Adipocyte (in vitro differentiated cells): ENCODE measurements around the gene ACTN1.

ENCODE experiments used
- DNase-seq: peaks from one replicate; pipeline ENCODE4 v3.0.0-alpha.2; 2015; ENCODE audit warnings: low read depth
- H3K27me3 ChIP-seq: replicated peaks from 2 replicates; pipeline ENCODE4 v1.7.0; 2013; ENCODE audit warnings: mild to moderate bottlenecking, low read length, moderate library complexity; ENCODE audit not compliant: control insufficient read depth, insufficient read depth
- H3K36me3 ChIP-seq: 2 replicates; pipeline ENCODE4 v1.7.0; 2013; ENCODE audit warnings: low read length, mild to moderate bottlenecking, moderate library complexity; ENCODE audit not compliant: control insufficient read depth, insufficient read depth, severe bottlenecking
- H3K4me1 ChIP-seq: 2 replicates; pipeline ENCODE4 v1.7.0; 2013; ENCODE audit warnings: mild to moderate bottlenecking, low read length, moderate library complexity; ENCODE audit not compliant: control insufficient read depth, insufficient read depth
- H3K4me3 ChIP-seq: 2 replicates; pipeline ENCODE4 v1.7.0; 2013; ENCODE audit warnings: mild to moderate bottlenecking, low read length, moderate library complexity
- H3K9ac ChIP-seq: 2 replicates; pipeline ENCODE4 v1.7.0; 2013; ENCODE audit warnings: mild to moderate bottlenecking, low read length, moderate library complexity
- H3K9me3 ChIP-seq: 2 replicates; pipeline ENCODE4 v1.7.0; 2013; ENCODE audit warnings: mild to moderate bottlenecking, low read length, moderate library complexity; ENCODE audit not compliant: control insufficient read depth

ACTN1 gene

DNA sequence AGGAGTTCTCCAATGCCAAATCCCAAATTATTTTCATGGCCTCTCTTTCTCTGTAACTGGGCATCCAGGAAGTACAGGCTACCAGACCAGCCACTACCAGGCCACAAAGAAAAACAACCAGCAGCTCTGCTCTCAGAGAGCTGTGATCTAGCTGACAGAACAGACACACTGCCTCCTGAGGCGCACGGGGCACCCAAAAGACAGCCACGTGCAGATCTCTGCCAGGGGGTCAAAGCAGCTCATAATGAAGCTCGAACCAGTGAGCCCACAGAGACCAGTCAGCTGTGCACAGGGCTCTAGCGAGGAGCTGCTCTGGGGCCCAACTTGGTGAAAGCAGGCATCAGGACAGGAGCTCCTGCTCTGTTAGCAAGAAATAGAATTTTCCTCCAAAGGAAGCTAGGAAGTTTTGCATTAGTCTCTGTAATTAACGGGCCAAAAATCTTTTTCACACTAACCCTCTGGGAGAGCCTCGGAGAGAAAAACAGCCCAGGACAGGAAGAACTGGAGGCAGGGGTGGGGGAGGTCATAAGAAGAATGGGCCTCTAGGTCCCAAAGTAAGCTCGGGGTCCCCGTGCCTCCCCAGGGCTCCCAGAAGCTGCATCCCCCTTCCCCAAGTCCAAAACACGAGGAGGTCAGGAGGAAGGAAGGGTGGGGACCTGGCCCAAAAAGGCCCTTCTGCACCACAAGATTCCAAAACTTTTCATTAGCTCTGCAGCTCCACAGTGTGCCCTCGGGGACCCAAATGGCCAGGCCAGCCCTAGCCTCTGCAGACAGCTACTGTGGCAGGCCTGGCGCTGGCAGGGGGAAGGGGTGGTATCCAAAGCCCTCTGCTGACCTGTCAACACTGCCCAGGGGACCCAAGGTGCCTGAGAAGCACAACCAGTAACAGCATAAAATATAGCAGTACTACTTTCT, 30.2 kb downstream of the ACTN1 start:
- peak overlapping the region; percentile 72 for H3K9ac ChIP-seq
- H3K9me3 ChIP-seq = no peaks in the 10 kb centered on the region
- no peak overlapping the region for H3K4me3 ChIP-seq
- H3K27me3 ChIP-seq = no peaks in the 10 kb centered on the region
- H3K4me1 ChIP-seq = peaks cover 61% of the 10 kb centered on the region
- H3K36me3 ChIP-seq = peaks cover 4% of the 10 kb centered on the region
- no peak for DNase-seq

DNA sequence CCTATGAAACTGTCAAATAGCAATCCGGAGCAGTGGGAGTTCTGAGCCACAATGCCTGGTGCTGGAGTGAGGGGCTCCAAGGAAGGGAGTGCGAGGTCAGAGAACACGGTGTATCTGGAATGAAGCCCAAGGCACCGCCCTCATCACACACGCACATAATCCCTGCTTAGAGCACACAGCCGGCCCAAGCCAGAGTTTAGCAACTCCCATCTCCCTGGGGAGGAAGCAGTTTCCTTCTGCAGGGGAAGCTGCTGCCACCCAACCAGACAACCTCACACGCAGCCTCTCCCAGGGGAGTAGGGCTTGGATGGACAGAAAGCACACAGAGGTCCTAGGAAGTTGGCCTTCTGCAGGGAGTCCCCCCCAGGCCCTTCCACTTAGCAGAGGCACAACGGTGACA, 31.3 kb downstream of the ACTN1 start:
- no peak overlapping the region for H3K9ac ChIP-seq
- H3K36me3 ChIP-seq = peaks cover 4% of the 10 kb centered on the region
- no peak overlapping the region for H3K4me3 ChIP-seq
- peak; percentile 80 for DNase-seq
- H3K27me3 ChIP-seq = no peaks in the 10 kb centered on the region
- no peaks in the 10 kb centered on the region for H3K9me3 ChIP-seq
- H3K4me1 ChIP-seq = peaks cover 60% of the 10 kb centered on the region

DNA sequence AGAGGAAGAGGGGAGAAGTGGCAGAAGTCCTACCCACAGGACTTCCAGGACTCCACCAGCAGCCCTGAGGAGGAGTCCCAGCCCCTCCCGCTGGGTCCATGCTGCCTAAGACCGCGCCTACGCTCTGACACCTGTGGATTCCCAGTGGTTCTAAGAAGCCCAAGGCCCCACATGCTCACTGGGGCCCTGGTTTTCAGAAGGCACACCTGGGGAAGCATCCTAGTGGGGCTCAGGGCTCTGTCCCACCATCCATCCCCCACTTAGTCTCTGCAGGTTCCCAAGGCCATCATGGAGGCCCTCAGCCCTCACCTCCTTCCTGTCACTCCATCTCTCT, 32.6 kb downstream of the ACTN1 start:
- no peaks in the 10 kb centered on the region for H3K27me3 ChIP-seq
- no peak overlapping the region for H3K4me3 ChIP-seq
- no peak for DNase-seq
- no peaks in the 10 kb centered on the region for H3K9me3 ChIP-seq
- H3K36me3 ChIP-seq = peaks cover 10% of the 10 kb centered on the region
- no peak overlapping the region for H3K9ac ChIP-seq
- peaks cover 51% of the 10 kb centered on the region for H3K4me1 ChIP-seq

DNA sequence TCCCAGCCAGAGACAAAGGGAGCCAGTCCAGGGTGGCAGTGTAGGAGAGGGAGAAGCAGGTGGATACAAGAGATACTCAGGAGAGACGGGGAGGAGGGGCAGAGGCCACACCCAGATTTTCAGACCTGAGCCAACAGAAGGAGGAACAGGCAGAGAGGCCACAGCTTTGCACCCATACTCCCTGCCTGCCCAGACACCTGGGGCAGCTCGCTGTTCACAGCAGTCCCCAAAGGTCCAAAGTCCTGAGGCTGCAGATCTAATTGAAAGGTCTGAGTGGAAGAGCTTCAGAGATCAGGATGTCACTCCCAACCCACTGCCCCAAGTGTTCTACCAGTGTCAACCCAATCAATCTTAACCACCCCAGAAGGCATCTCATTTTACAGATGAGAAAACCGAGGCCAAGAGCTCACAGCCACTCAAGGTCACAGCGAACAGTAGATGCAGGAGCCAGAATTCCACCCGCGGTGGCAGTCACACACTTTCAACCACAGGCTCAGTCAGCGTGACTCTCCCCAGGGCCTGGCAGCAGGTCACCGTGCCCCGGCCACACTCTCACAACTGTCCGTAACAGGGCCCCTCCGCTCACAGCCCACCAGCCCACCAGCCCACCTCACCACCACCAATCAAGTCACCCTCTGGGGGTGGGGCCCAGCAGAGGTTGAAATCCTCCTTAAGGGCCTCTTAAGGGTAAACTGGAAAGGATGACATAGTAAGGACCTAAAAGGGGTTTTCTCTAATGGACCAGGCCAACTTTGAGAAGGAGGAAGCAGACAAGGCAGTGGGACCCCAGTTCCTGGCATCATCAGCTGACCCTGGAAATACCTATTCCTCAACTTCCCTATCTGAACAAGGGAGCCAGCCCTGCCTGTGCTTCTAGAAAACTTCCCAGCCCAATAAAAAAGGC, 33.3 kb downstream of the ACTN1 start:
- no peak overlapping the region for H3K4me3 ChIP-seq
- peaks cover 10% of the 10 kb centered on the region for H3K36me3 ChIP-seq
- no peak overlapping the region for H3K9ac ChIP-seq
- DNase-seq = no peak
- H3K9me3 ChIP-seq = no peaks in the 10 kb centered on the region
- no peaks in the 10 kb centered on the region for H3K27me3 ChIP-seq
- H3K4me1 ChIP-seq = peaks cover 51% of the 10 kb centered on the region

DNA sequence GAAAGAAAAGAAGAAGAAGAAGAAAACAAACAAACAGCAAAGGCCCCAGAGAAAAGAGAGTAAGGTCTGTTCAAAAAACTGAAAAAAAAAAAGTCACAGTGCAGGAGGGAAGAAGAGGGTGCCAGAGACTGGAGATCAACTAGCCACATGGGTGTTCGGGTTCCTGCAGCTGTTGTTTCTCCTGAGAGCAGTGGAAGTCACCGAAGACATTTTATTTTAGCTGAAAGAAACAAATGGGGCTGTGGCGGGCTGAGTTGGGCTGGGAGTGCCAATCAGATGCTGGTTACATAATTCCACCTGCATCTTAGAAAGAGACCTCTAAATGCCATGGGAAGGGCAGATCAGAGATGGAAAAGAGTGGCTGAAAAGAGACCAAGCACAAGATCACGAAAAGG, 33.9 kb downstream of the ACTN1 start:
- H3K27me3 ChIP-seq = no peaks in the 10 kb centered on the region
- H3K4me3 ChIP-seq = no peak overlapping the region
- no peak for DNase-seq
- peaks cover 10% of the 10 kb centered on the region for H3K36me3 ChIP-seq
- no peaks in the 10 kb centered on the region for H3K9me3 ChIP-seq
- peaks cover 55% of the 10 kb centered on the region for H3K4me1 ChIP-seq
- H3K9ac ChIP-seq = no peak overlapping the region

DNA sequence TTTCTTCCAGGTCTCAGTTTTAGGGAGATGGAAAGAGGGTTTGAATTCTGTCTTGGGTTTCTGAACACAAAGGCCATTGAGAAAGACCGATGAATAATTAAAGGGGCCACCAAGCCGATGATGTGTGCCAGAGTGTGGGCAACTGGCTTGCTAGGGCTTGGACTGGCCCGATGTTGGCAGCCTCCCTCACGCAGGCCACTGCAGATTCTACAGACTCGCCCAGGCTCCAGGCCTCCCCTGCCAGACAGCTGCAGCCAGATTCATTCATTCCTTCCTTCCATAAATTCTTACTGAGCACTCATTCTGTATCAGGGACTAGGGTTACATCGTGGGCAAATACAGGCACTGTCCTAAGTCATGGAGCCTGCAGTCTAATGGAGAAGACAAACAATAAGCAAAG, 34.9 kb downstream of the ACTN1 start:
- DNase-seq = no peak
- Histone ChIP-seq H3K9me3 (no peaks in the 10 kb centered on the region), H3K4me1 (peaks cover 56% of the 10 kb centered on the region), H3K27me3 (no peaks in the 10 kb centered on the region), H3K36me3 (peaks cover 10% of the 10 kb centered on the region), H3K4me3 (no peak overlapping the region), H3K9ac (no peak overlapping the region)

DNA sequence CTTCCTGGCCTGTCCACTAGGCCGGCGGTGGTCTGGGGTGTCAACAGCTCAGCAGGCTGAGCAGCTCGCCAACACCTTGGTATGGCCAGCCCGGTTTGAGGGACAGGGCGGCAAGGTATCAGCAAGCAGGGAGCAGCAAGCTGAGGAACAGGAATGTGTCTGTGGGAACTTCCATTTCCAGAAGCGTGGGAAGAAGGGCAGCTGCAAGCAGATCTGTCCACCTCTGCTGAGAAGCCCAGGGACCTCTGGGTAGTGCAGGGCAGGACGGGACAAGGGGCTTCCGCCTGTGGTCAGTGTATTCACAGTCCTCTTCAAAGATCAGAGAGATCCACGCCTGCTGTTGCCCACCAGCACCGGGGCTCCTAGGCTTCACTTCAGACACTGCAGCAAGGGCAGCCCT, 36.0 kb downstream of the ACTN1 start:
- H3K9ac ChIP-seq = no peak overlapping the region
- DNase-seq = no peak
- peaks cover 10% of the 10 kb centered on the region for H3K36me3 ChIP-seq
- H3K27me3 ChIP-seq = no peaks in the 10 kb centered on the region
- H3K9me3 ChIP-seq = no peaks in the 10 kb centered on the region
- peaks cover 56% of the 10 kb centered on the region for H3K4me1 ChIP-seq
- H3K4me3 ChIP-seq = no peak overlapping the region

DNA sequence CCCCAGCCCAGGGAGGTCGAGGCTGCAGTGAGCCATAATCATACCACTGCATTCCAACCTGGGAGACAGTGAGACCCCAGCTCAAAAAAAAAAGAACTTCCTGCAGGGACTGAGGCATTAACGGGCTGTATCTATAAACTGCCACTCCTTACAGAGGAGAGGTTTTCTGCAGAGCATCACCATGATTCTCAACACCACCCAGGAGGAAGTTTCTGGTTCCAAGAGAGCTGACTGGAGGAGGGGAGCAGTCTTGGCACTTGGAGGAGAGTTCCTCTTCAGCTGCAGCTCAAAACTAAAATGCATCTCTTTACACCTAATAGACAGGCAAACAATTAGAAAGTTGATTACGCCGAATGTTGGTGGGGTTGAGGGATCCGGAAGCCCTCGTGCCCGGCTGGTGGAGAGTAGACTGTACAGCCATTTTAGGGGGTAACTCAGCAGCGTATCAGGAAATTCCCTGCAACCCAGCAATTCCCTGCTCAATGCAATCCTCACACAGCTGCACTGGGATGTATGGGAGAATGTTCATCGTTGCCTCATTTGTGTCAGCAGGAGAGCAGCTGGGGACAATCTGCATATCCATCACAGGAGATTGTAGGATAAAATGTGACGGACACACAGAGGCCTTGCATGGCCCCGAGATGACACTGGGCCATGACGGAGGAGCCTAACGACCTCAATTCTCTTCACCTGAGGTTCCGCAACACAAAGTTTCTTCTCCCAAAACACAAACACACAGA, 36.6 kb downstream of the ACTN1 start:
- Histone ChIP-seq H3K36me3 (peaks cover 13% of the 10 kb centered on the region), H3K27me3 (no peaks in the 10 kb centered on the region), H3K9ac (no peak overlapping the region), H3K9me3 (no peaks in the 10 kb centered on the region), H3K4me3 (no peak overlapping the region), H3K4me1 (peaks cover 54% of the 10 kb centered on the region)
- DNase-seq = no peak

DNA sequence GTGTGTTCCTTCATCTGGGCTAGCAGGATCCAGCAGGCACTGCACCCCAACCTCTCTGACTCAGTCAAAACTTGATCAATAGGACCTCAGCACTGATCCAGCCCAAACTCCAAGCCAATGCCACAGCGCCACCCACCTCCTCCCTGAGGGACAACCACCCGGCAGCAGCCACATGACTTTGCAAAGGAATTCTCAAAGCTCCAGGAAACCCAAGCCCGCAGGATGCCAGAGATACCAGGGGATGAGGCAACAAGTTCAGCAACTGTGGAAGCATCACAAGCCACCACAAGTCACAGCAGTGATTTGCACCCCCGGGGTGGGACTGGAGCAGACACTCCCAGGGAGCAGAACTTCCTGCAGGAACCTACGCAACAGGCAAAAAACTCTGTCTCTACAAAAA, 37.3 kb downstream of the ACTN1 start:
- H3K36me3 ChIP-seq = peaks cover 13% of the 10 kb centered on the region
- H3K4me1 ChIP-seq = peaks cover 48% of the 10 kb centered on the region
- H3K9me3 ChIP-seq = no peaks in the 10 kb centered on the region
- H3K27me3 ChIP-seq = no peaks in the 10 kb centered on the region
- H3K9ac ChIP-seq = no peak overlapping the region
- DNase-seq = peak; percentile 85
- no peak overlapping the region for H3K4me3 ChIP-seq

DNA sequence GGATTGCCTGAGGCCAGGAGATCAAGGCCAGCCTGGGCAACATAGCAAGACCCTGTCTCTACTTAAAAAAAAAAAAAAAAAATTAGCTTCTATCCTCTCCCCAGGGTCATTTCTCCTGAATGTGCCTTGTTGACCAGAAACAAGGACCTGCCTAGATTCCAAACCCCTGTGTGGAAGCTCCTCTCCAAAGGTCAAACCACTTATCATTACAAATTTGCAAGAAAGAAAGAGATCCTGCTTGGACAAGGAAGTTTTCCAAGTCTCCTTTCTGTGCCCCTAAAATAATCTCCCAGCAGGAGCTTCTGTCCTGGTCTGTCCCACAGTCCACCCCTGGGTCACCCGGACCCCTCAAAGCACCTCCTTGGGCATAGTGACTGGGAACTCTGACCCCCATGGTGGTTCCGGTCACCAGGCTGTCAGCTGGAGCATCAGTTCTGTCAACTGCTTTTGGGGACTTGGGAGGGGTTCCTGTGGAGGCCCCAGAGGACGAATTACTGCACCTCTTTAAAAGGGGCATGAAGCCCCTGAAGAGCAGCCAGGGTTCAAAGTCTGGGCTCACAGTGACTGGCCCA, 38.4 kb downstream of the ACTN1 start:
- no peaks in the 10 kb centered on the region for H3K9me3 ChIP-seq
- no peaks in the 10 kb centered on the region for H3K27me3 ChIP-seq
- H3K4me1 ChIP-seq = peaks cover 48% of the 10 kb centered on the region
- no peak overlapping the region for H3K9ac ChIP-seq
- no peak overlapping the region for H3K4me3 ChIP-seq
- DNase-seq = no peak
- peaks cover 22% of the 10 kb centered on the region for H3K36me3 ChIP-seq
